GM21447 (cell line): ENCODE results near the gene KATNAL1.
A peak's percentile ranks its signal among the peaks of the same experiment; 100 is the strongest.

ENCODE experiments used
- ATAC-seq: cut with Tn5 transposase; IDR thresholded peaks from one replicate; pipeline ENCODE4 v1.9.1; 2021; ENCODE audit not compliant: unreplicated experiment

KATNAL1 gene

DNA sequence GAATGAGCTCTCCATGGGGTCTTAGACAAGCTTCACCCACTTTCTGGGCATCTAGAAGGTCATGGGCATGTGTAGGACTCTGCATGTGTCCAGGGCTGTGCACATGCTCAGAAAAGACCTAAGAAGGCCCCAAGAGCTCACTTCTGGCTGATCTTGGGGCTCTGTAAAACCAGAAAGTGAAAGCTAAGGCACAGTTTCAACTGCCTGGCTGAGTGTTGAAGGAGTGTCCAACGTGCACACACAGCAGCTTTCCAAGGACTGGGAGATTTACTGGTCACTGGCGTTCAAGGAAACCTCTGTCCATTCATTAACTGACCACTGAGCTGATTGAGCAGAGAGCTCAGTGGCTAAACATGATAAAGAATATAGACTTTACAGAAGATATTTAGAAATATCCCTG lies 137.9 kb downstream of the KATNAL1 start:
- no peak for ATAC-seq

DNA sequence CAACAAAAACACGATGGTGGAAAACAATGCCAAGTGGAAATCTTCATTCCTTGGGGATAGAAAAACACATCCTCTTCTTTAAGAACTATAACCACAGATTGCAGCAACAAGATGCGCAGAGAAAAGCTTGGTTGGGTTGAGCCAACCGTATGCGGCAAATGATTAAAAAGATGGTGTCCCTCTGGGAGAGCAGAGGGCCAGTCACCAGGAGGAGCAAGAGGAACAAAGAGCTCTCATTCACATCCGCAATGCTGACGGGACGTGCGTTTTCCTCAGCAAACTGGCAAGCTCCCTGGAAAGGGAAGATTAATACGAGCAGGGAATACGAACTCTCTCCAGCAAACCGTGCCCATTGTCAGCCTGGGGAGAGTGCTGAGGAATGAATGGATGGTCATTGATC lies 141.6 kb downstream of the KATNAL1 start:
- ATAC-seq, result no peak

DNA sequence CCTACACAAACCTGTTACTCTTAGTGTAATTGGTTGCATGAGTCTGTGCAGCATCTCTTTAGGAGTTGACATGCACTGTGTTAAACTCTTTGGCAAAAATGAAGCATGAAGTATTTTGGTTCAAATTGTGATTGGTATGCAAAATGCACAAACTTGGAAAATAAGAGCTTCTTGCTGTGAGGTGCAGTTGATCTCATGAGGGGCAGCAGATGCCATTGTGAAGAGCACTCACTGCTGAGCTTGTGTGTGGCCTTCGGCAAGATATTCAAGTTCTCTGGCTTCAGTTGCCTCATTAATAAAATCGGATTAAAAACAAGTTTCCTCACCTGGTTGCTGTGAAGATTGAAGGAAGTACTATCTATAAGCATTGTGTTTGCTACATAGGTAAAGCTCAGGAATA lies 142.3 kb downstream of the KATNAL1 start:
- no peak for ATAC-seq

DNA sequence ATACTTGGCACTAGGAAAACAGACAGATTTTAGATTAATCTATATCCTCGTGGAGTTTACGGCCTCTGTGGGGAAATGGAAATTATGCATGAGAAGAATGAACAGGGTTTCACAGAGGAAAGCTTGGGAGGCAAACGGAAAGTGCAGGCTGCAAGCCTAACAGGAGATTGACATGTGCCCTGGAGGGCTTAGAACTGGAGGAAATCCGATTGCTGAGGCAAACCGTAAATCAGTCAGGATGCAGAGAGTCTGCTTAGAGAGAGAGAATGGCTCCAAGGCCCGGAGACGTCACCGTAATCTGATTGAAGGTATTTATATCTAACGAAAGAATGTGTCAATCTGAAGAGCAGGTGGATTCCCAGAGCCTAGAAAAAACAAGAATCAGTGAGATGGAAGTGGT lies 143.2 kb downstream of the KATNAL1 start:
- ATAC-seq, result no peak

DNA sequence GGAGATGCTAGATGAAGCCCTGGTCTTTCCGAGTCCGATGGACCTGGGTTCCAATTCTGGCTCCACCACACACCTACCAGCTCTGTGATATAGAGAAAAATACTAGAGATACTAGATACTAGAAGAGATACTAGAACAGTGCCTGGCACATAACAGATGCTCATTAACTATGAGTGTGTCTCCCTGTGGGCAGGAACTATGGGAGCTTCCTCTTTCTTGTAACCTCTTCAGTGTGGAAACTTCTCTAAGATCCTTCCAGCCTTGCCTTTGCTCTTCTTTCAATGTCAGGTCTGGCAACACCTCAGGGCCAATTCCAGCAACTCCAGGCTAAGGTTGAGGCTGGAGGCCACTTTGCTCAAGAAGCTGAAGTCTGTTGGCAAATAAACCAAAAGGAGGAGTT lies 143.9 kb downstream of the KATNAL1 start:
- no peak for ATAC-seq

DNA sequence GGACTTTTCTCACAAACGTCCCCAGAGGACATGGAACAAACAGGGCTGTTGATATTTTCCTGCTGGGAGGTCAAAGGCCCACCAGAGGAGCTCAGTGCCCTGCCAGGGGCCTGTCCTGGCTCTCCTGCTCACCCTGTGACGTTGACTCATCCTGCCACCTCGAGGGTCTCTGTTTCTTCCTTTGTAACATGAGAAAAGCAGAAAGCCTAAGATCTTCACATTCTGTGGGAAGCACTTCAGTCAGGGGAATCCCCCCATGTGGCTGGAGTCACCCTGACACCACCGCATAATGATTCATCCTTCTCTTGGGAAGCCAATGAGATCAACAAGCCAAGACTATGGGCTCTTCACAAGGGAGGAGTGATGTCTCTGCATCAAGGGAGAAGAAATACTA lies 147.9 kb downstream of the KATNAL1 start:
- no peak for ATAC-seq

DNA sequence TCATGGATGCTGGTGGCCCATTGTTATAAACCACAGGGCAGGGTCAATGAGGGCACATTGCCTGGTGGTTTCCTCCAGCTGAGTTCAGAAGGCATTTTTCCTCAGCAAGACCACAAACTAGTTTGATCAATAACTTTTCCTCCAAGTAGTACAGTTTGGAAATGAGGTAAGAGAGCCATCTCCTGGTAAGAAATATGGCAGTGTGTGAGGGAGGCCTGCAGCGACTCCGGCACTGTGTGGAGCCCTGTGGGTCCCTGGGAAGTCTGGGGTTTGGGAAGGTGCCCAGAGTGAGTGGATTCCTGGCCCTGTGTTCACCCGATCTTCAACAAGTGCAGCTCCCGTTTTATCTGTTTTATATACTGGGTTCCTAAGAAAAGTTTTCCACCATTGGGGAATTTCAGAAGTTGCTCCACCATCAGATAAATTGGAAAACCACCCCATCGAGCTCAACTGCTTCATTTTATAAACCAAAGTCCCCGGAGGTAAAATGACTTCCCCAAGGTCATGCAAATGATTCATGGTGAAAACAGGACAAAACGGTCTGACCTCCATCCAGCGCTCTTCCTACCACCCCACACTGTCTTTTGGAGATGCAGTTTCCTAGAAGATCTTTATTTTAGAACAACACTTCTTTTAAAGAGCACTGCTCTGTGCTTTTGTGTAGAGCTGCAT lies 148.4 kb downstream of the KATNAL1 start:
- ATAC-seq, result no peak

DNA sequence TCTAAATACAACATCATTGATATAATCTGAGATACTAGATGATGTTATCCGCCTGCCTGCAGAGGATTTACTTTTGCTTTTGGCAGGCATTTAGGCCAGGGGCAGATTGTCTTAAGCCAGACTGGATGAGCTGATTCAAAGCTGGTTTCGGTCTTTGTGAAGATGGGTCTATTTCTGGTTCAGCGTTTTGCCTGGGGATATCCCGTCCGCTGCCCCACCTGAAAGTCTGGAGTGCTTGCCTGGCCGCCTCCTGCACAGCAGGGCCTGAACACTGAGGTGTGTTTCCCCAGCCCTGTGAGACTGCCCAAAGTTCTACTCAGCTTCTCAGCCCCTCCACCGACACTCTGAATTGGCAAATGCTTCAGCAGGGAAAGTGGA lies 149.7 kb downstream of the KATNAL1 start:
- ATAC-seq, result peak; percentile 62

DNA sequence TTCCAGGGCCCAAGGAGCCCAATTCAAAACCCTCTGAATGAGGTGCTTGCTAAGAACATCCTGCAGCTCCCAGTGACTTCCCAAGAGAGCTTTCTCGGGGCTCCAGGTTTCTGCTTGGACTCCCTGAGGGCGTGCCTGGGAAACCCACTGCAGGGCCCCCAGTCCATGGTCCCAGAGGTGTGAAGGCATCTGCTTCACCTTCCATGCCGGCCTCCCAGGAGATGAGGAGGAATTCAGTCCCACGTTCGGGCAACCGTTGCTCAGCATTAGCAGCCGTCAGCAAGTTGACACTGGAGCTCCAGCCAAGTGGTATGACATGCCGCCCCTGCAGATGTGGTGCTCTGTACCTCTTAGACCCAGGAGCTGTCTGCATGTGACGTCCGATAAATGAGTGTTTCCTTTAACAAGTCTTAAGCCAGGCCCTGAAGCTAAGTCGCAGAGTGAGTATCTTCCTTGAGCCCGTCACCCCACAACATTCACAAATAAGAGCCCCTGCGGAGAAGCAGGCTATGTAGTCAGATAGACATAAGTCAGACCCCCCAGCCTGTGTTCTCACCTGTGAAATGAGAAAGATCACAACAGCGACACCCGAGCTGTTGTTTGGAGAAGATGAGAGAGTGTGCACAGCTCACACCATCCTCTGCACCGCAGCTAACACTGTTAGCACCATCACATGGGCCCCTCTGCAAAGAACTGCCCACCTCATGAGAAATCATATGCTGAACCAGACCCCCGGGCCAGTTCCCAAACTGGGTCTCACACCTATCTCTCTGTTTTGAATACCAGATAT lies 150.3 kb downstream of the KATNAL1 start:
- ATAC-seq, result peak; percentile 7

DNA sequence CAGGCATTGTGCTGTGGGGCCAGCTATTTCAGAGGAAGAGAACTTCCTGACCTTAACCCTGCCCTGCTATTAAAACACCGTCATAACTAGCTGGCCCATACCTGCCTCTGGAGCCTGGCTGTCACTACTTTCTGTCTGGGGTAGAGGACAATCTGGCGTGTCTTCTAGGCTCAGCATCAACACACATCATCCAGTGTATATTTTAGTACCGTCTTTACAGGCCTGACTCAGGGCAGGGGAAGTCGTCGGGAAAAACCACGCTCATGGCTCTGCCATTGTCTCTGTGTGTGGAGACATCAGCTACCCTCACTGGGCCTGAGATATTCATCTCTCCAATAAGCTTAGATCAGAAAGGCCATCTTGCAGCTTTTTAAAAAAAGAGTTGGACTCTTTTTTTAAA lies 151.1 kb downstream of the KATNAL1 start:
- no peak for ATAC-seq

DNA sequence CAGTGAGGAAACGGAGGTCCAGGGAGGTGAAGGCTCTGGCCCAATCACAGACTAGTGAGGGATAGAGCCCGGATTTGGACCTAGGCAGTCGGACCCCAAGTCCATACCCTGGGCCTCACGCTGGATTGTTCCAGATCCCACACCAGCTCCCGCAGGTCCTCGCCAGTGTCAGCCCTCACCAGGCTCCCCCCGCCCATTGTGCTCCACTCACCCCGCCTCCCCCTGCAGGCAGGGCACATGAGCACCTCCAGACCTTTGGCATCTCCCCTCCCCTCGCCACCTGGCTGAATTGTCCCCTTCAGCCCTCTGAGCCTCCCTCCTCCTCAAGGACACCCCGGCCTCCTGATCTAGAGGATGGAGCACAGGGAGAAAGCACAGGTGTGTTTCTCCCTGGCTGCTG lies 152.4 kb downstream of the KATNAL1 start:
- no peak for ATAC-seq

DNA sequence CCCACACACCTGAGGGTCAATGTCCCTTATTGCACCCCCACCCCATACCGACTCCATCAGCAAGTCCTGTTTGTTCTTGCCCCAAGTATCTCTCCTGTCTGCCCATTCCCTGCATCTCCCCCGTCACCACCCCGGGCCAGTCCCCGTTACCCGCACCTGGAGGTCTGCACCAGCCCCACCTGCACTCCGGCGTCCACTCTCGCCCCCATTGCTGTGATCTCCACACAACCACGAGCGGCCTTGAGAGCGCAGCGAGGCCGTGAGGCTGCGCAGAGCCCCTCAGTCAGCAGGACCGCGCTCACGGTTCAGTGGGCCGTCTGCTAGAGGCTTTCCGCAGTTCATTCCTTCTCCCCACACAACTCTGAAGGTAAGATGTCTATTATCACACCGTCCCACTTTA lies 152.8 kb downstream of the KATNAL1 start:
- no peak for ATAC-seq

DNA sequence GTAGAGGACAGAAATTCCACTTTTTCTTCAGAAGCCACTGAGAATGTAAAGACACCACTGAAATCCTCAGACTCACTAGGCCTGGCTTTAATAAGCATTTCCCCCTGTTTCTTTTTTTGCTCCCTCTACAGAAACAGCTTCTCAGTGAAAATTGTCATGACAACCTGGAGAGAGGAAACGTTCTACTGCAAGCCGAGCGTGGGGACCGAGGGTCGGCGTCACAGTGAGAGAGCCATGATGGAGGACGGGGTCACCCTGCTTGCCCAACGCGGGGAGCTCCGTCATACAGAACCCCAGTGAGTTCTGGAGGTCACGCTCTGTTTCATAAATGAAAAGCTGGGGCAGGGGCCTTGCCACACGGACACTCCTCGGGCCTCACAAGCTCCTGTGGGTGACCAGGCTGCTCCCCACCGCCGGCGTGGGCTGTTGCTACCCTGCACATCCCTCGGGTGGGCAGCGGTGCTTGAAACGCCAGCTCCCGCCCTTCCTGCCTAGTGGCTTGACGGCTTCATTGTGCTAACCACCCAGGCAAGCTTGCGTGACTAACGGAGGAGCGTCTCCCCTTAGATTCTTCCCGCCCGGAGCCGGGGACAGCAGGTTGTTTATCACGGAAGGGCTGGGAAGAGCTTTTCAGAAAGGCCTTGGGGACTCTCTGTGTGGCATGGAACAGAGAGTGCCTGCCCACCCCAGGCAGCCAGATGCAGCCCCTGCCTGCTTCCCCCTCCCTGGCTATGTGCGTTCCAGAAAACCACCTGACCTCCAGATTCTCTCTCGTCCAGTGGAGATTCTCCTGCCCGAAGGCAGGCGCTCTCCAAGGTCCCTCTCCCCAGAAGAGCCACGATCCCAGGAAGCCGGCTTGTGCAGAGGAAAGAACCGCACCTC lies 153.6 kb downstream of the KATNAL1 start:
- no peak for ATAC-seq
